A673 (cell line): ENCODE measurements around the gene CXCL9.

Source experiments
- CTCF ChIP-seq: fragments of 300-800, 200-600 bp; sonication (generic); conservative IDR thresholded peaks from 2 replicates; pipeline ENCODE4 v1.5.1; 2017; ENCODE audit warnings: low read depth, mild to moderate bottlenecking, antibody characterized with exemption, low read length, moderate library complexity, mixed read lengths
- EZH2 ChIP-seq: fragments of 200-600 bp; sonication (generic); IDR thresholded peaks from 2 replicates; pipeline ENCODE4 v1.6.1; 2017; ENCODE audit warnings: borderline replicate concordance, low read depth, mild to moderate bottlenecking, mixed read lengths, antibody characterized with exemption, low read length; ENCODE audit not compliant: poor library complexity, severe bottlenecking

- TF ChIP-seq CTCF (no peak), EZH2 (no peak)
Measured at GRCh38 chr4:75963558-75963957, 43.8 kb downstream of the CXCL9 start.
